Measurements from ENCODE around the gene DRAP1.

Gene DRAP1

GRCh38 chr11:65964906-65965305, 45.7 kb downstream of the DRAP1 start:
- no peak for DNase-seq (ENCODE audit: low read depth)

GRCh38 chr11:65965986-65966762, 46.9 kb downstream of the DRAP1 start:
- no peak for DNase-seq (ENCODE audit: low read depth)

- DNase-seq (ENCODE audit: low read depth), result no peak
Observed at GRCh38 chr11:65967329-65967934, 48.2 kb downstream of the DRAP1 start.

GRCh38 chr11:65968600-65969482, 49.6 kb downstream of the DRAP1 start:
- DNase-seq (ENCODE audit: low read depth), result no peak

Data from fibroblast of the conjunctiva (primary cell).